Measurements from ENCODE around the gene SNX15.

The SNX15 gene

GRCh38 chr11:65056999-65057398 is 29.8 kb downstream of the SNX15 start:
- no peak for DNase-seq (ENCODE audit: low read depth)

GRCh38 chr11:65057526-65057925 is 30.3 kb downstream of the SNX15 start:
- DNase-seq (ENCODE audit: low read depth), result no peak

DNA sequence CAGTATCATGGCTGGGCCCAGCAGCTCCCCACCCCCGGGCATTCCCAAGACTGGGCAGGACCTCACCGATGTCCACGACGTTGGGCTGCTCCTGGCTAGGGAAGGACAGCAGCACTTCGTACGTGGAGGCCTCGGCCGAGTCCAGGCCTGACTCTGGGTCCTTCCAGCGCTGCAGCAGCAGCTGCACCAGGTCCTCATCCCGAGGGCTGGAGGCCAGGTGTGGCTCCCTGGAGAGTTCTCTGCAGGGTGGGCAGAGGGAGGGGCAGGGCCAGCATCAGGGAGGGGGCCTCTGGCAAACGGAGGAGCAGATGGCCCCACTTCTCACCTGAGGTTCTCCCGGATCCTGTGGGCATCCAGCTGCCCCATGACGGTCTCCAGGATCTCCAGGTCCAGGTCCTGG is 30.8 kb downstream of the SNX15 start:
- DNase-seq (ENCODE audit: low read depth), result no peak

- DNase-seq (ENCODE audit: low read depth), result no peak
These were observed 31.3 kb downstream of the SNX15 start, which contains the start of gene NAALADL1 for GRCh38 chr11:65058419-65059054. Gene NAALADL1 (minus strand): TSS chr11:65058553. CDS start chr11:65058521, 32 bp downstream.

DNA sequence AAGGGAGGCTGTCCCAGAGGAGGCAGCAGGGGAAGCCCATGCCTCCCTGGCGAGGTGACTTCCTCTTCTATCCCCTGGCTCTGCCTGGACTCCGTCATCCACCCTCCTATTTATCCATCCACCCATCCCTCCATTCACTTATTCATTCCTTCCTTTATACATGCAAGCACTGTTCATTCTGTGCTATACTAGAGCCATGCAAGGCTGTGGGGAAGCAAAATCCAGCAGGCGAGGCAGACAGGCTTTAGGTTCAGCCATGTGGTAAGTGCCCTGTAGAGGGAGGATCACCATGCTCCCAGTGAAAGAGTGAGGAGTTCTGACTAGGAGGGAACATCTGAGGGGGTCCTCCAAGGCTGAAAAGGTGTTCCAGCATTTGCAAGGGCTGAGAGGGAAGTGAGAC is 32.3 kb downstream of the SNX15 start:
- no peak for DNase-seq (ENCODE audit: low read depth)

GRCh38 chr11:65059959-65060824 is 33.0 kb downstream of the SNX15 start:
- no peak for DNase-seq (ENCODE audit: low read depth)

- no peak for DNase-seq (ENCODE audit: low read depth)
These were observed 33.7 kb downstream of the SNX15 start for GRCh38 chr11:65060913-65061408.

DNA sequence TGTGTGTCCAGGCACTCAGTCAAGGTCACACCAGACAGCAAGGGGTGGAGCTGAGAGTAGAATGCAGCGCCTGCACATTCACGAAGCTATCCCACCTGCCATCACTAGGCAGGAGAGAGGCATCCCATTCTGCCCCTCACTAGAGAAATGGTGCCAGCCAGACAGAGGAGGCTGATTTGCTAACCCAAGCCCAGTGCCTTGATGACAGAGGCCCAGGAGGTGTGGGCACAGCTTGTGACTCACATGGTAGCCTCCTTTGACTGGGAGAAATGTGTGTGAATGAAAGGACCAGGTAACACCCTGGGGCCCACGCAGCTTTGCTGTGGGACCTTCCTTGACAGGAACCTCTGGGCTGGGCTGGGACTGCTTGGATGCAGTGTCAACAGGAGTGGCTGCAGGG is 36.3 kb downstream of the SNX15 start:
- no peak for DNase-seq (ENCODE audit: low read depth)

DNA sequence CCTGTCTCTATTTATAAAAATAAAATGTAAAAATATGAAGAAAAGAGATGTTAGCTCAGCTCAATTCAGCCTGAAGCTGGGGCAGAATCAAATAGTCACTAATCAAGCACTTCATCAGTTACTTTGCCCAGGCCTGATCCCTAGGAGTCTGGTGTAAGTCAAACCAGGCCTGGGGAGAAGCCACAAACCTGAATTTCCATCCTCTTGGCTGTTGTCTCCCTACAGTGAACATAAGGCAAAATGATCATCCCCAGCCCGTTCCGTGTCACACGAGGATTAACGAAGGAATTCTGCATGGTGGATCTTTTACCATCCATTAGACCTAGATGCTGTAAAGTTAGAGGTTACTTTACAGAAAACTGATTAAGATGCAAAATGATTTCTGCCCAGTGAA is 37.6 kb downstream of the SNX15 start:
- no peak for DNase-seq (ENCODE audit: low read depth)

DNA sequence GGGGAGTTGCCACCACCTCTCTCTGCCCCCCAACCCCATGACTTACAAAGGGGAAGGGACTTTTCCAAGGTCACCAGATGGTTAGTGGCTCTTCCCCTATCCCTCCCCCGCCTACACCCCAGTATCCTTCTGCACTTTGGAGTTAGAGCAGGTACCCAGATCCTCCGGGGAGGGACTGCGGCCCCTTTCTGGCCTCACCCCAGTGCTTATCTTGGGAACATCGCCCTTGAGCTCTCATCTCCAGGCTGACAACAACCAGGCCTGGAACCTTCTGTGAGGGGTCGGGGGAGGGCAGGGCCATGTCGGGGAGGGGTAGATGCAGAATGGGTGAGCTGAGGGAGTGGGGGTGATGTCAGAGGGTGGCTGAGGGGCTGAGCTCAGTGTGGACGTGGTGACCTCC is 38.6 kb downstream of the SNX15 start:
- DNase-seq (ENCODE audit: low read depth), result no peak

DNA sequence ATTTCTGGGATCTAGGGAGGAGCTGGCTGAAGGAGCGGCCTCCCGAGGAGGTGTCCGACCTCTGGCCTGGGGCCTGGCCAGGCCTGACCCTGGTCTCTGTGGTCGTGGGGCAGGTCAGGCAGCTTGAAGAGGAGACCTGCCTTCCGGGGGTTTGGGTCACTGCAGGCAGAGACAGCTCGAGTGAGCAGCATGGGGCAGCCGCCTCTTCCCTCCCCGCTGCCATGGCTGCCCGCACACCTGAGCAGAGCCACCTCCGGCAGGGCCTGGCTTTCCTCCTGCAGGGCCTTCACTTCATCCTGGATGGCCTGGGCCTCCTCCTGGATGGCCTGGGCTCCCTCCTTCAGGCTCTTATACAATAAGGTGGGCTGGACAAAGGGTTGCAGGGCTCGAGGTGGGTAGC is 39.1 kb downstream of the SNX15 start:
- no peak for DNase-seq (ENCODE audit: low read depth)

DNA sequence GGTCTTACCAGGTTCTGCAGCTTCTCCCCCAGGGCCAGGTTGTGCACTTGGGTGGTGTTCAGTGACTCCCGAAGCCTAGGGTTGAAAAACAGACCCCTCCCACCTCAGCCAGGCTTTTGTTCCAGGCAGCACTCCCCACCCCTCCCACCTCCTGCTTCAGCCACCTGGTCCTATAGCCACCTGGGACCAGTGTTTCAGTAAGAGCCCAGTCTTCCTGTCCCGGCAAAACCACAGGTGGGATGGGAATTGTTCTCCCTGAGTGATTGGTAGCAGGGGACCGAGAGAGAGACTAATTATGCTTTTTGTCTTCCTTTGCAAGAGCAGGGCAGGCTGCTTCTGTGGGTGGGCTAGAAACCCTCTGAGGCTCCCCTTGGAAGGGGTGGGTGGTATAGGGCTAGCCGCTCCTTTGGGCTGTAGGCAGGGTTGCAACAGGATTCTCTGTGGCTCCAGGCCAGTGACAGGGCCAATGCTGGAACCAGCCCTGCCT is 39.6 kb downstream of the SNX15 start:
- DNase-seq (ENCODE audit: low read depth), result no peak

- no peak for DNase-seq (ENCODE audit: low read depth)
These were observed 40.2 kb downstream of the SNX15 start for GRCh38 chr11:65067446-65067845.

DNA sequence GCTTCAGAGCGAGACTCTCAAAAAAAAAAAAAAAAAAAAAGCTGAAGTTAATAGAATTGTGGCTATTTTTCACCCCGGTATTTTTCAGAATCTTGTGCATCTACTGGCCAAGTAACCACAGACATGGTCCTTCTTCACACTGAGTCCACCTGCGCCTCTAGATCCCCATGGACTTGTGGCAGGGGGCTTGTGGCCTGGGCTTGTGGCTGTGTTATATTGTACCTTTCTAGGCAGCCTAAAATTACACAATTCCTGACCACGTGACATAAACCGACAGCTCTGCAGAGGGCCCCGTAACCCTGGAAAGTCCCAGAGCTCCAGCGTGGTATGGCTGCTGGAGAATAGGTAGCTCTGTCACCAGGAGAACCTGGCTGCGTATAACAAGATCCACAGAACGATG is 42.0 kb downstream of the SNX15 start:
- no peak for DNase-seq (ENCODE audit: low read depth)

DNA sequence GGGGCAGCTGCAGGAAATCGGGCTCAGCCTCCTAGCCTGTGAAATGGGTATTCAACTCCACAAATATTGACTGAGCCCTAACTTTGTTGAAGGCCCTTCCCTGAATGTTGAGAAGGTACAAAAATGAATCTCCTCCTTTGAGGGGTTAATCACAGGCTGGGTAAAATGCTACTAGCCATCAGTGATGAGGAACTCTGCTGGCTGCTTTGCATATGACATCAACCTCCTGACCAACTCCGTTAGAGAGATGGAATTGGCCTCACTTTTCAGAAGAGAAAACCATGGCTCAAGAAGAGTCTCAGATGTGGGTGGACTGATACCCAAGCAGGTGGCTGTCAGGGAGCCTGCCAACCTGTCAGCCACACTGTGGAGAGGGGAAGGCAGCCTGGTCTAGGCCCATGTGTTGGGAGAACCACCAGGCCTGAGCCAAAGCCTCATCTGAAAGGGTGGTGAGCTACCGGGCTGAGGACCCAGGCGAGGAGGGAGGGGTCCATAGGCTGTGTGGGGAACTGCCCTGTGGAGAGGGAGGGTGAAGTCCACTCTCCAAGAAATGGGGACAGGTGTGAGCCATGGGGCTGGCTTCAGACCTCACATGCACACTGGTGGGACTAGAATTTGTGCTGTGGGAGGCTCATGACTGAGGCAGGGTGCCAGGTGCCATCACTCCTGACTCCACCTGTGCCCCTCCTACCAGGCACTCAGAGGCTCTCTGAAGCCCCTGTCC is 44.8 kb downstream of the SNX15 start:
- no peak for DNase-seq (ENCODE audit: low read depth)

DNA sequence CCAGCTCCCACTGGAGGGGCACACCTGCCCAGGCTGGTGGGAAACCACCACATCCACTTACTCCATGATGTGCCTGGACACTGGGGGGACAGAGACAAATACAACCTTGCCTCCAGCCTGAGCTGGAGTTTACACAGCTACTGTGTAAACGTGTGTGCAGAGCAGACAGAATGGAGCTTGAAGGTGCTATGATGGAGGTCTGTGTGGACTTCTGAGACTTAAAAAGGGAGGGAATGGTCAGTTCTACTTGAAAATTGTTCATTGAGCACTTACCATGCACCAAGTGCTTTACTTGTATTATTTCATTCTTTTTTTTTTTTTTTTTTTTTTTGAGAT is 45.4 kb downstream of the SNX15 start:
- no peak for DNase-seq (ENCODE audit: low read depth)

- no peak for DNase-seq (ENCODE audit: low read depth)
These were observed 50.2 kb downstream of the SNX15 start for GRCh38 chr11:65077451-65077850.

GRCh38 chr11:65078151-65078550 is 50.9 kb downstream of the SNX15 start:
- DNase-seq (ENCODE audit: low read depth), result peak; percentile 40

- DNase-seq (ENCODE audit: low read depth), result no peak
These were observed 51.6 kb downstream of the SNX15 start for GRCh38 chr11:65078786-65079342.

DNA sequence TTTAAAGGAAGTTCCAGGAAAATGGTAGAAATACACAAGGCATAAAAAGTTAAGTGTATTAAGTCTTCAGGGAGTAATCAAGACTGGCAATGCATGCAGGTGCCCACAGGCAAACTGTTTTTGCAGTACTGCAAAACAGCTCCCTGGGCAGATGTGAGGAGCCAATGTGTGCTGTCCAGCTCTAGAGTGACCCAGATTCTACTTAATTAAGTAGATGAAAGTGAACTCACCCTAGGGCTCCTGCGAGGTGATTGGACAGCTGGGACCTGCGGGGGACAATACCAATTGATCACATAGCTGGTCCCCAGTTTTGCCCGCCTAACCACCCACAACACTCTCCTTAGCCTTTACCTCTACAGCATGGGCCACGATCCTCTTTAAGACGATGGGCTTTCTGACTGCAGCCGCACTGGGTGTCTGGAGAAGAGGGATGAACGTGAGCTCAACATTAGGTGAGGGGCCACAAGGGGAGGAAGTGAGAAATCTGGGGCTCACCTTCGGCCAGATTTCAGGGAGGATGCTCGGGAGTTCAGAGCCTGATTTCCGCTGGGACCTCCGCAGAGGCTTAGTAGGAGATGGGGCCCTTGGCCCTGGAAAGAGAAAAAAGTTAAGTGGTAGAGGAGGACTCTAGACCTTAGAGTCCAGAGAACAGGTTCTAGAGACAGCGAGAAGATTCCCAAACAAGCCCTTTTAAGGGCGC is 56.0 kb downstream of the SNX15 start:
- DNase-seq (ENCODE audit: low read depth), result no peak

- DNase-seq (ENCODE audit: low read depth), result peak; percentile 93
These were observed 56.8 kb downstream of the SNX15 start, which contains the start of the genes CDCA5 and ZFPL1 for GRCh38 chr11:65083834-65084597. Gene CDCA5 (minus strand): TSS chr11:65084040. CDS start chr11:65083978, 62 bp downstream. Gene ZFPL1 (plus strand): TSS chr11:65084222. CDS start chr11:65084699, 477 bp downstream.
